ENCODE results near the gene MCF2L2.

Gene MCF2L2

GRCh38 chr3:183401678-183402077 is 26.7 kb downstream of the MCF2L2 start:
- no peak for DNase-seq (ENCODE audit: low read depth in 4 of 4, low spot score in 1 of 4)

GRCh38 chr3:183400352-183400751 is 28.1 kb downstream of the MCF2L2 start:
- no peak for DNase-seq (ENCODE audit: low read depth in 4 of 4, low spot score in 1 of 4)

- DNase-seq (ENCODE audit: low read depth in 4 of 4, low spot score in 1 of 4) = no peak
Measured at GRCh38 chr3:183396662-183397391, 31.6 kb downstream of the MCF2L2 start.

GRCh38 chr3:183394150-183394549 is 34.3 kb downstream of the MCF2L2 start:
- DNase-seq (ENCODE audit: low read depth in 4 of 4, low spot score in 1 of 4) = no peak

GRCh38 chr3:183393625-183394024 is 34.8 kb downstream of the MCF2L2 start:
- DNase-seq (ENCODE audit: low read depth in 4 of 4, low spot score in 1 of 4) = no peak

GRCh38 chr3:183392186-183393034 is 36.0 kb downstream of the MCF2L2 start:
- no peak for DNase-seq (ENCODE audit: low read depth in 4 of 4, low spot score in 1 of 4)

GRCh38 chr3:183391460-183391859 is 37.0 kb downstream of the MCF2L2 start:
- DNase-seq (ENCODE audit: low read depth in 4 of 4, low spot score in 1 of 4) = no peak

- no peak for DNase-seq (ENCODE audit: low read depth in 4 of 4, low spot score in 1 of 4)
Measured at GRCh38 chr3:183390844-183391243, 37.6 kb downstream of the MCF2L2 start.

GRCh38 chr3:183388213-183388895 is 40.1 kb downstream of the MCF2L2 start:
- DNase-seq (ENCODE audit: low read depth in 4 of 4, low spot score in 1 of 4) = no peak

- no peak for DNase-seq (ENCODE audit: low read depth in 4 of 4, low spot score in 1 of 4)
Measured at GRCh38 chr3:183387797-183388196, 40.6 kb downstream of the MCF2L2 start.

GRCh38 chr3:183386651-183387050 is 41.8 kb downstream of the MCF2L2 start:
- no peak for DNase-seq (ENCODE audit: low read depth in 4 of 4, low spot score in 1 of 4)

- DNase-seq (ENCODE audit: low read depth in 4 of 4, low spot score in 1 of 4) = peak in 3 of 4 experiments; percentile 21 to 38 (median 36)
Measured at GRCh38 chr3:183385698-183386613, 42.5 kb downstream of the MCF2L2 start.

- DNase-seq (ENCODE audit: low read depth in 4 of 4, low spot score in 1 of 4) = no peak
Measured at GRCh38 chr3:183381673-183382072, 46.7 kb downstream of the MCF2L2 start.

GRCh38 chr3:183381179-183381578 is 47.2 kb downstream of the MCF2L2 start:
- no peak for DNase-seq (ENCODE audit: low read depth in 4 of 4, low spot score in 1 of 4)

GRCh38 chr3:183378951-183379350 is 49.5 kb downstream of the MCF2L2 start:
- no peak for DNase-seq (ENCODE audit: low read depth in 4 of 4, low spot score in 1 of 4)

GRCh38 chr3:183378545-183378944 is 49.9 kb downstream of the MCF2L2 start:
- no peak for DNase-seq (ENCODE audit: low read depth in 4 of 4, low spot score in 1 of 4)

- no peak for DNase-seq (ENCODE audit: low read depth in 4 of 4, low spot score in 1 of 4)
Measured at GRCh38 chr3:183378008-183378407, 50.4 kb downstream of the MCF2L2 start.

GRCh38 chr3:183377307-183377959 is 51.0 kb downstream of the MCF2L2 start:
- DNase-seq (ENCODE audit: low read depth in 4 of 4, low spot score in 1 of 4) = no peak

- DNase-seq (ENCODE audit: low read depth in 4 of 4, low spot score in 1 of 4) = no peak
Measured at GRCh38 chr3:183375787-183376186, 52.6 kb downstream of the MCF2L2 start.

- no peak for DNase-seq (ENCODE audit: low read depth in 4 of 4, low spot score in 1 of 4)
Measured at GRCh38 chr3:183375337-183375736, 53.1 kb downstream of the MCF2L2 start.
